Activated naive CD4-positive, alpha-beta T cell treated with anti-CD3 and anti-CD28 coated beads for 36 hours (primary cell): ENCODE measurements around the gene TST. TPM values are rescaled to one million over a fixed set of nuclear protein-coding genes. Genes with fewer than 3 reads are reported as not detected.

Experiments used
- CTCF ChIA-PET: fragments of 350-600 bp; sonication (Branson Sonifier 250); formaldehyde crosslinking; loops from one replicate; lab custom pipeline; 2021; ENCODE audit warnings: antibody characterized with exemption; lab: Charles Lee
- DNase-seq: peaks from one replicate; pipeline ENCODE4 v3.0.0-alpha.2; 2020
- H3K27ac Mint-ChIP-seq: one replicate; pipeline ENCODE4 v1.8.0; 2021; ENCODE audit warnings: mild to moderate bottlenecking, mixed read lengths
- H3K27me3 Mint-ChIP-seq: one replicate; pipeline ENCODE4 v1.8.0; 2021; ENCODE audit warnings: low read depth, mixed read lengths
- H3K36me3 Mint-ChIP-seq: one replicate; pipeline ENCODE4 v1.8.0; 2021; ENCODE audit warnings: low read depth, mixed read lengths
- H3K4me1 Mint-ChIP-seq: one replicate; pipeline ENCODE4 v1.8.0; 2021; ENCODE audit warnings: low read depth, mixed read lengths
- H3K4me3 Mint-ChIP-seq: one replicate; pipeline ENCODE4 v1.8.0; 2021; ENCODE audit warnings: mild to moderate bottlenecking, moderate library complexity, mixed read lengths
- H3K9me3 Mint-ChIP-seq: one replicate; pipeline ENCODE4 v1.8.0; 2021; ENCODE audit warnings: mixed read lengths
- intact Hi-C: fragments of 100-400 bp; cut with micrococcal nuclease; formaldehyde crosslinking; loops from one replicate; pipeline ENCODE4 v1.15.1; 2023
- total RNA-seq, 2 experiments: library from RNA; stranded (reverse); gene quantifications; one replicate each; pipeline ENCODE4 v1.2.3, GENCODE V29; 2021

Gene TST
- total RNA-seq: under 1 TPM; 0.38 to 0.44 TPM

DNA sequence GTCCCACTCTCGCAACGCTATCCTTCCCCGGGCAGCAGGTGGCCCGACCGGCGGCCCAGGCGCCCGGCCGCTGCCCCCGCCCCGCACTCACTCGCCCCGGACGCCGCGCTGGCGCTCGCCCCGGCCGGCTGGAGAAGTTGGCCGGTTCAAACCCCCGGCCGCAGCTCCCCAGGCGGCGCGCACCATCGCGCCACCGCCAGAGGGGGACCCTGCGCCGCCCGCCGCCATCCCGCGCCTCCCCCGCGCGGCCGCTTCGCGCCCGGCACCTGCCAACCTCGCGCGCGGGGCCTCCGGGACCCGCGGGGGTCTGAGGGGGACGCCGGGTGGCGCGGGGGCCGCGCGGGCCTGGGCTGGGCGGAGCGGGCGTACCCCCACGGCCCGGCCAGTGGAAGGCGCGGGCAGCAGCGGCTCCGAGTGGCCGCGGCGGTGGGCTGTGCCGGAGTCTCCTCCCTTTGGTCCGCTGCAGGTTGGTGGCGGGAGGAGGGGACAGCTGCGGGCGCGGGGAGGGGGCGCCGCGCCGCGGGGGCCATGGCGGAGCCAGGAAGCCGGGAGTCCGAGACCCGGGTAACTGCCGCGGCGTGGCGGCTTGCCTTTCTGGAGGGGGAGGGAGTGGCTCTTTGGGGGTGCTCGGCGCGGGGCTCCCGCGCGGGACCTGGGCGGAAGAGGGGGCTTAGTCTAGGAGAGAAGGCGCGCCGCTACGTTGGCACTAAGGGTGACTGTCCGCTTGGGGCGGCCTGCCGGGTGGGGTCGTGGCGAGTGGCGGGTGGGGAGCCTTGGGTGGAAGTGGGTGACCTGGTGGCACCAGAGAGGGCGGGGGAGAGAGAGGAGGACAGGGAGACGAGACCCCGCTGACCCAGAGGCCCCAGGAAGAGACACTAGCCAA is at the start of gene TST, which contains the start of gene MPST:
TSS of gene TST (minus strand) at position 139 of the 883 bp plus-strand sequence. CDS start 715 bp downstream, outside the sequence.
TSS of gene MPST (plus strand) at position 434 of the 883 bp plus-strand sequence. CDS start at position 529, 95 bp downstream.
- Mint-ChIP-seq H3K36me3 (no peaks in the 10 kb centered on the region), H3K9me3 (no peaks in the 10 kb centered on the region), H3K4me1 (peaks cover 4% of the 10 kb centered on the region), H3K4me3 (peak within 1 kb of the TSS; percentile 70), H3K27ac (no peak within 1 kb of the TSS), H3K27me3 (peaks cover 24% of the 10 kb centered on the region)
- intact Hi-C loops: no loop called here
- CTCF ChIA-PET: interaction anchor here (0.7 to 2.8 kb wide), 9 partner anchors 7 to 295 kb away, joined by 3 to 15 read pairs (median 3); a partner anchor contains a TSS
- peak; percentile 18 for DNase-seq

DNA sequence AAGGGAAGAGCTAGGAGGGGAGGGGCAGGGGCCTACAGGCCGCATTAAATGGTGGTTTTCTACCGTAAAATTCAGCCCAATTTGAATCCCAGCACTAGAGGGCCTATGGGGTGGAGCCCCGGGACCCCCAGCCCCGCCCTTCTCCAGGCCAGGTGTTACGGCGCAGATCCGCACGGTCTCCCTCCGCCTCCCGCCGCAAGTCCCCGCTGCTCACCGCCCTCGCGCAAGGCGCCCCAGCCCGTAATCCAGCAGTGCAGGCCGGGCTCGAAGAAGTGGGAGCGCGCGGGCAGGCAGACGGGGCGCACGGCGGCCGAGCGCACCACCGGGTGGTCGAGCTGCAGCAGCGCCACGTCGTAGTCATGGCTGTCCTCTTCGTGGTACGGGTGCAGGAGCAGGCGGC is 49.6 kb upstream of the TST start:
- H3K4me1 Mint-ChIP-seq: no peaks in the 10 kb centered on the region
- H3K27me3 Mint-ChIP-seq: peaks cover 27% of the 10 kb centered on the region
- CTCF ChIA-PET: interaction anchor here (1.4 kb wide), 1 partner anchor 130 kb away, joined by 3 read pairs; no protein-coding TSS in a partner anchor
- no peak for DNase-seq
- H3K36me3 Mint-ChIP-seq: peaks cover 2% of the 10 kb centered on the region
- no peak overlapping the region for H3K27ac Mint-ChIP-seq
- H3K4me3 Mint-ChIP-seq: no peak overlapping the region
- intact Hi-C loops: no loop called here
- H3K9me3 Mint-ChIP-seq: no peaks in the 10 kb centered on the region

DNA sequence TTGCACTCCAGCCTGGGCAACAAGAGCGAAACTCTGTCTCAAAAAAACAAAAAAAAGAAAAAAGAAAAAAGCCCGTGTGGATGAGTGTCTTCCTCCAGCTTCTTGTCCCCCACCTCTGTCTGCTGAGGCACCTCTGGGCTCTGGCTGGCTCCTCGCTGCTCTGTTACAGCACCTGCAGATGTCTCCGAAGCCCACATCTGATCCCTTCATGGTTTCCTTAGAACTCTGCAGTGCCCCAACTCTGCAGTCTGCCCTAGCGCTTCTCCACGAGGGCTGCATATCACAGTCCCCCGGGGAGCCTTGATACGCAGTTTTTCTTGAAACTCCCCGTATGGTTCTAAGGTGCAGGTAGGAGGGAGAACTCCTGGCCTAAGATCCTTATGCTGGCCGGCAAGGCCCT is 48.2 kb upstream of the TST start:
- Mint-ChIP-seq H3K27me3 (peaks cover 27% of the 10 kb centered on the region), H3K4me1 (peaks cover 6% of the 10 kb centered on the region)

DNA sequence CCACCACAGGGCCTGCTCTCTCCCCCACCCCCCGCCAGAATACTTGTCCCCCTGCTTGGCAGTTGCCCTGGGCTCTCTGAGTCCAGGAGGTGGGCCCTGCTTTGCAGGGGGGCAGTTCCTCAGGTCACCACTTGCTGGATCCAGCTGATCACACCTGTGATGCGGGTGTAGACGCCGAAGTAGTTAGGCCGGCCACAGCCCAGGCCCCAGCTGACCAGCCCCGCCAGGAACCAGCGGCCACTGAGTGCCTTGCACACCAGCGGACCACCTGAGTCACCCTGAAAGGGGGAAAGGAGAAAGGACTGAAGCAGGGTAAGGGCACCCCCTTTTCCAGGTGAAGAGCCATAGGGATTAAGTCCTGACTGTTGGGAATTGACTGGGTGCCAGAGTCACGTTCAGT is 46.7 kb upstream of the TST start:
- Mint-ChIP-seq H3K4me1 (peaks cover 14% of the 10 kb centered on the region), H3K9me3 (no peaks in the 10 kb centered on the region), H3K27ac (no peak overlapping the region), H3K36me3 (peaks cover 2% of the 10 kb centered on the region), H3K4me3 (no peak overlapping the region), H3K27me3 (peaks cover 27% of the 10 kb centered on the region)
- CTCF ChIA-PET: interaction anchor here (1.1 kb wide), 1 partner anchor 11 kb away, joined by 3 read pairs; no protein-coding TSS in a partner anchor
- DNase-seq: no peak
- intact Hi-C loops: no loop called here

More for the DNA sequence above, 48.2 kb upstream of the TST start:
- CTCF ChIA-PET: no interaction called here
- H3K9me3 Mint-ChIP-seq: no peaks in the 10 kb centered on the region
- H3K27ac Mint-ChIP-seq: no peak overlapping the region
- intact Hi-C loops: no loop called here
- DNase-seq: no peak
- H3K36me3 Mint-ChIP-seq: peaks cover 2% of the 10 kb centered on the region
- H3K4me3 Mint-ChIP-seq: no peak overlapping the region

DNA sequence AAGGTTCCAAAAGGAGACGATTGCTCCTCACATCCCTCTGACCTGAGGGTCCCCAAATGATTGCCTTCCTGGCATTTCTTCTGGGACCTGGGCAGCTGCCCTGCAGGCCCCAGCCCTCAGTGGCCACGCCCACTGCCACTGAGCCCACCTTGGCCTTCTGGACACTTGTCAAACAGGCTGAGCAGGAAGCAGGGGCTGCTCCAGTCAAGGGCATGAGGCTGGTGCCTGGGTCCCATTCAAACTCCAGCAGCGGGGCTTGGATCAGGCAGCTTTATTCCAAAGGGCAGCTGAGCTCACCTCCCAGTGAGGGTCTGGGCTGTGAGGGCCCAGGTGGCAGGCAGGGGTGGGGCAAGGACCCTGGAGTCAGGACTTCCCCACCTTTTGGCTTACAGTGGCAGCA is 45.9 kb upstream of the TST start:
- Mint-ChIP-seq H3K4me1 (peaks cover 20% of the 10 kb centered on the region), H3K9me3 (no peaks in the 10 kb centered on the region), H3K36me3 (peaks cover 2% of the 10 kb centered on the region), H3K4me3 (no peak overlapping the region), H3K27me3 (peaks cover 22% of the 10 kb centered on the region), H3K27ac (no peak overlapping the region)
- intact Hi-C loops: no loop called here
- no peak for DNase-seq
- CTCF ChIA-PET: interaction anchor here (0.6 to 1.1 kb wide), 2 partner anchors 12 to 119 kb away, joined by 3 read pairs; no protein-coding TSS in a partner anchor

DNA sequence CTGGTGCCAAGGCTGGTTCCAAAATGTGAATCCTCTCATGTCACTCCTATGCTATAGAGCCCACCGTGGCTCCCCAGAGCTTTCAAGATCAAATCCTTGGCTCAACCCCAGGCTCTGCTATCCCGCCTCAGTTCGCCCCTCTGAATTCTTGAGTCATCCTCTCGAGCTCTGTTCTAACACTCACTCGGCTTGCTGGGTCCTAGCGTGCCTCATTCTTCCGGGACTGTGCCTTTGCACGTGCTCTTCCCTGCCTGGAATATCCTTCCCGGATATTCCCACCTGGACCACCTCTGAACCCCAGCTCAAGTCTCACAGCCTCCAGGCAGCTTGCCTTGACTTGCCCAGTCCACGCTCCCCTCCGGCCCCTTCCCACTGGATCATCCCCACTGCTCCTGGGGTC is 45.3 kb upstream of the TST start:
- Mint-ChIP-seq H3K4me1 (peaks cover 25% of the 10 kb centered on the region), H3K9me3 (no peaks in the 10 kb centered on the region), H3K36me3 (peaks cover 2% of the 10 kb centered on the region), H3K27me3 (peaks cover 16% of the 10 kb centered on the region), H3K4me3 (no peak overlapping the region), H3K27ac (no peak overlapping the region)
- CTCF ChIA-PET: no interaction called here
- no peak for DNase-seq
- intact Hi-C loops: no loop called here

DNA sequence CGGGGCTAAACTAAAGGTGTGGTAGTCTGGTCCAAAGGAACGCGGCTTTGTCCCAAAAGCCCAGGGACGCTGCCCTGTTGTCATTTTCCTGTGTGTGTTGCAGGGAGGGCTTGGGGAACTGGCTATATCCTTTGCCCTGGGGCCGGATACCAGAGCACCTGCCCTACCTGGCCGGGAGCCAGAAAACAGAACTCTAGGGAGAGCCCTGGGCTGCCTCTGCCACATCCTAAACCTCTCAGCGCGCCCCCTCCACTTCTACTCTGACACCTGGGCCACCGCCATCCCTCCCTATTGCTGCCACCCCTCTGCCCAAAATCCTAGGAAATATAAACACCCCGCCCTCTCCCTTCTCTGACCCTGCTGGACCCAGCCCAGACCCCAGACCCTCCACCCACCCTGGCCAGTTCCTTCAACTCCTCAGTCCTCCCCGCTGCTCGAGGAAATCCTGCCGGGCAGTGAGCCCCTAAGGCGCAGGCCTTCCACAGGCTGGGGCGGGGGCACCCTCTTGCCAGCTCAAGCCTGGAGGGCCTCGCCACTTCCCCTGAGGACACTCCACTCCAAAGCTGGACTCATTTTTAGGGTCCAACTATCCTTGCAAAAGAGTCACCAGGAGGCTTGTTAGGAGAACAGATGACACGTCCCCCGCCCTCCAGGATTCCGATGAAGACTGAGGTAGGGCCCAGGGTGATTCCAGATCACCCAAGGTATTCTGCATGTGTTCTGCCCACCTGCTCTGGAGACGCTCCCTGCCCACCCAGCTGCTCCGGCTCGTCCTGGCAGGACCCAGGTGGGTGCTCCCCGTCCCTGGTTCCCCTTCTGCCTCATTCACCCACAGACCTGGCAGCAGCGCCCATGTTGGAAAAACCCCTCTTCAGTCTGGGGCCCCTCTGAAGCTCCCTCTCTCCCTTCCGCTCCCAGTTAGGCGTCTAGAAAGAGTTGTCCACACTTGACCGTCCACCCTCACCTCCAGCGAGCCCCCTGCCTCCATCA is 44.5 kb upstream of the TST start:
- Mint-ChIP-seq H3K36me3 (peaks cover 2% of the 10 kb centered on the region), H3K4me1 (peaks cover 25% of the 10 kb centered on the region), H3K27me3 (peaks cover 12% of the 10 kb centered on the region), H3K9me3 (no peaks in the 10 kb centered on the region), H3K27ac (no peak overlapping the region), H3K4me3 (no peak overlapping the region)
- peak; percentile 21 for DNase-seq
- intact Hi-C loops: no loop called here
- CTCF ChIA-PET: no interaction called here

DNA sequence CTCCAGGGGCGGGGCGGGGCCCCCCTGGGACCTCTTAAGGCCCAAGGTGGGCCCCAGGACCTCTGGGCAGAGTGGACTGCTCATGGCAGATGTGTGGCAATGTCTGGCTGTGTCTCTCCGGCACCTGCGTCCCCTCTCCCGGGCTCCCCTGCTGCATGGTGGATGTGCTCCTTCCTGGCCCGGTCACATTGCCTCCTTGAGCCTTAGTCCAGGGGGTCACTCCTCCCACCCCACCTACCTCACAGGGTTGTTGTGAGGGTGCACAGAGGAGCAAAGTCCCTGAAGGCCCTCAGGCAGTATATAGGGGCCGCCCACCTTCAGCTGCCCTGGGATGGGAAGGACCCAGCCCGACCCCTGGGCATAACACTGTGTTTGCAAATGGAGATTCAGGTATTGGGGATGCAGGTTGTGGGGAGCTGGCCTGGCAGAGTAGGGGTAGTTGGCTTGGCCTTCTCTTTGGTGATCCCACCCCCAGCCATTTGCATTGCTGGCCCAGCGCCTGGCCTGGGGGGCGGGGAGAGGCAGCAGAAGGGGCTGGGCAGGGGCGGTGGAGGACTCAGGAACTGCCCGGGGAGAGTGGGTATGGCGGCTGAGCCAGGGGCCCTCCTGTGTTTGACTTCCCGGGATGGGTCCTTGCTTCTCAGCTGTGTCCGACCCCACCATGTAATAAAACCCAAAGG is 43.6 kb upstream of the TST start:
- Mint-ChIP-seq H3K27ac (no peak overlapping the region), H3K4me3 (no peak overlapping the region), H3K4me1 (peaks cover 25% of the 10 kb centered on the region), H3K9me3 (no peaks in the 10 kb centered on the region), H3K27me3 (peaks cover 5% of the 10 kb centered on the region), H3K36me3 (peaks cover 2% of the 10 kb centered on the region)
- DNase-seq: no peak
- intact Hi-C loops: no loop called here
- CTCF ChIA-PET: no interaction called here

DNA sequence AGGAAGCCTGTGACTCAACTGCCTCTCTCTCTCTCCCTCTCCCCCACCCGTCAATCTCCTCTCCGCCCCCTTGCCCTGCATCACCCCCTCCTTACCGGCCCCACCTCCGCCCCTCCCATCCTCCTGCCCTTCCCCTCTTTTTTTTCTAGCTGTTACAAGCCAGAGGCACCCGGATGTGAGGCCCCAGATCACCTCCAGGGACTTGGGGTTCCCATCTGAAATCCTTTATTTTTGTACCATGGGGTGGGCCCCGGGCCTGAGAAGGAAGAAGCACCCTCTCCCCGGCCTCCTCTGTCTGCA is 43.1 kb upstream of the TST start:
- CTCF ChIA-PET: no interaction called here
- Mint-ChIP-seq H3K9me3 (no peaks in the 10 kb centered on the region), H3K36me3 (peaks cover 2% of the 10 kb centered on the region), H3K4me3 (no peak overlapping the region), H3K4me1 (peaks cover 25% of the 10 kb centered on the region), H3K27me3 (peaks cover 3% of the 10 kb centered on the region), H3K27ac (no peak overlapping the region)
- peak; percentile 18 for DNase-seq
- intact Hi-C loops: no loop called here

DNA sequence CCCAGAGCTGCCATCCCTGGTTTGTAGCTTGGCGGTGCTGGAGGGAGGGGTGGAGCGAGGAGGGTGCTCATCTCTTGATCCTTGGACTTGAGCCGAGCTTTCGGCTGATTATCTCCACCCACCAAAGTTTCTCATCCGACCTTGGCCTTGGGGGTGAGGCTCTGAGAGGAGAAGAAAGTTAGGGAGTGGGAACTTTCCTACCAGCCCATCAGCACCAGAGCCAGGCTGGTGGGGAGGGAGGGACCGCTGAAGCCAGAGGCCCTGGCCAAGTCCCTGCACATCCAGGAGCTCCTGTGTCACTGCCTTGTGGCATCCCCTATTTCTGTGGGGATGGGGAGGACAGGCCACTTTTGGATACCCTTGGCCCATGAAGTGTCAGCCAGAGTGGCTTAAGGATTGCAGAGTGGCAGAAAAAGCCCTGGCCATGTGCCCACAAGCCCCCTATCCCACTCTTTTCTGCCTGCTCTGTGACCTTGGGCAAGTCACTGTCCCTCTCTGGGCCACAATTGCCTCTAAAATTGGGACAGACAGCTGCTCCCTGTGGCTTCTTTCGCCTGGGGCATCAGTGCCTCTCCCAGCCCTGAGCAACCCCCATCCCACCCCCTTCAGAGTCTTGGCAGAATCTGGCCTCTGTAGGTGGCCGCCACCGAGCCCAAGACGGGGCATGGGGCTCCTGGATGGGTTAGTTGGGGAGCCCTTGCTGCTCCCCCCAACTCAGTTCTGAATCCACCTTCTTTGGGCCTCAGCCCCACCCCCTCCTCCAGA is 42.5 kb upstream of the TST start:
- peaks cover 25% of the 10 kb centered on the region for H3K4me1 Mint-ChIP-seq
- intact Hi-C loops: no loop called here
- H3K9me3 Mint-ChIP-seq: no peaks in the 10 kb centered on the region
- H3K4me3 Mint-ChIP-seq: no peak overlapping the region
- H3K36me3 Mint-ChIP-seq: peaks cover 4% of the 10 kb centered on the region
- CTCF ChIA-PET: no interaction called here
- no peak overlapping the region for H3K27ac Mint-ChIP-seq
- no peaks in the 10 kb centered on the region for H3K27me3 Mint-ChIP-seq
- DNase-seq: no peak

DNA sequence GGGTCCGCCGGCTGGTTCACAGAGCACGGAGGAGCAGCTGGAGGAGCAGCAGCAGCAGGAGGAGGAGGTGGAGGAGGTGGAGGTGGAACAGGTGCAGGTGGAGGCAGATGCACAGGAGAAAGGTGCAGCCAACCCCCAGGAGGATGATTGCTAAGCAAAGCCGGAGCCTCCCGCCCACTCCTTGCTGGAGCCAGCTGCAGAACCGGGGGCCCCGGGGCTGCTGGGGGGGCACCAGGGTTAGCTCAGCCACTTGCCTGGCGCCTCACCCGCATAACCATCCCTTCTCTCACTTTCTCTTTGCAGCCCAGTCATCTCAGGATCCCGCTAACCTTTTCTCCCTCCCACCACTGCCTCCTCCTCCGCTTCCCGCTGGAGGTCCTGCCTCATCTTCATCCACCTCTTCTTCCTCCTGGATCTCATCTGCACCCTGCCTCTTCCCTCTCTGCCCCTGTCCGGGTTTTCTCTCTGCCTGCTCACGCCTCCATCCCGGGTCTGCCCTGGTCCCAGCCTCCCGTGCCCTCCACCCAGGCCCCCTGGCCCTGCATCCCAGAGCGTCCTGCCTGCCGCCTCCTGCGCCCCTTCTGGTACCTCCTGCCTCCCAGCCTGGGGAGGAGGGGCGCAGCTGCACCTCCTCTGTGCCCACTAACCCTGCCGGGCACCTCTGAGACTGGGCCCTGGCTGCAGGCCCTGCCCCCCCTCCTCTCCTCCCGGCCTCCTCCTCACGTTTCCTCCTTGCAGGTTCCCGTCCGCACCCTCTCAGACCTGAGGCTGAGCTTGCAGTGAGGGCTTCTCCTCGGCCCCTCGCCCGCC is 41.8 kb upstream of the TST start:
- H3K27me3 Mint-ChIP-seq: no peaks in the 10 kb centered on the region
- DNase-seq: peak; percentile 70
- CTCF ChIA-PET: no interaction called here
- peak overlapping the region; percentile 30 for H3K27ac Mint-ChIP-seq
- peaks cover 25% of the 10 kb centered on the region for H3K4me1 Mint-ChIP-seq
- H3K9me3 Mint-ChIP-seq: no peaks in the 10 kb centered on the region
- H3K4me3 Mint-ChIP-seq: no peak overlapping the region
- intact Hi-C loops: no loop called here
- peaks cover 7% of the 10 kb centered on the region for H3K36me3 Mint-ChIP-seq
